Esophagus muscularis mucosa (tissue), 3 donors: ENCODE measurements around the gene CLN3.

Experiments used
- CTCF ChIP-seq, 3 experiments: fragments of 200-600 bp in 2 of 3; fragments of 450-650 bp in 1 of 3; sonication (generic) in 2 of 3; IDR thresholded peaks; one replicate each; pipeline ENCODE4 v1.5.1; 2017 to 2019; ENCODE audit warnings: antibody characterized with exemption in 3 of 3, mild to moderate bottlenecking in 2 of 3, moderate library complexity in 1 of 3
- POLR2A ChIP-seq: fragments of 450-650 bp; IDR thresholded peaks from one replicate; pipeline ENCODE4 v1.6.1; 2017; ENCODE audit warnings: antibody characterized with exemption, moderate library complexity, mild to moderate bottlenecking, low read depth
- POLR2AphosphoS5 ChIP-seq, 2 donors: sonication (generic); formaldehyde crosslinking; IDR thresholded peaks; one replicate each; pipeline ENCODE4 v1.6.1; 2017; ENCODE audit warnings: antibody characterized with exemption in 2 of 2

GRCh38 chr16:28537964-28538732, 46.3 kb upstream of the CLN3 start:
- no peak for TF ChIP-seq CTCF (IDR thresholded peaks at IDR 0.05)
- TF ChIP-seq POLR2A, result no peak
- TF ChIP-seq POLR2AphosphoS5 (IDR thresholded peaks at IDR 0.05), result no peak
